Left cardiac atrium (tissue), 2 donors: Measurements from ENCODE around the gene IFT172. TPM values are rescaled to one million over a fixed set of nuclear protein-coding genes. Genes with fewer than 3 reads are reported as not detected.

Experiments
- total RNA-seq, 2 donors: library from RNA; stranded (reverse); fragmentation: NEBNext Ultra II Directional; extraction: Animal tissue kit (Norgen Biotek cat#: 25700); gene quantifications; one replicate each; pipeline ENCODE4 v1.2.1, GENCODE V29; 2021
- donor health status: DM: no; HTN: yes; CAD: no; lungs with severe emphysema.
- donor health status: DM: yes; HTN: yes; CAD: no.

IFT172 gene
- total RNA-seq, 2 donors from 2014 or later, result 19.0 to 20.5 TPM

Other genes with a start within 250 kb of the IFT172 start
- gene SLC30A3, start 226.7 kb downstream of the IFT172 start, total RNA-seq, result 1 to 10 TPM; 4.8 to 5.7 TPM
- gene DNAJC5G, start 214.3 kb downstream of the IFT172 start, total RNA-seq, result under 1 TPM; 0.41 to 0.71 TPM
- gene TRIM54, start 207.3 kb downstream of the IFT172 start, total RNA-seq, result 100 to 1,000 TPM in 1 of 2 donors, 10 to 100 TPM in 1; 92.1 to 105 TPM
- 1 to 10 TPM; 1.2 to 1.6 TPM for gene UCN, start 181.3 kb downstream of the IFT172 start, total RNA-seq
- gene MPV17, start 166.6 kb downstream of the IFT172 start, total RNA-seq, result 10 to 100 TPM; 52.7 to 60.9 TPM
- 10 to 100 TPM; 17.7 to 29.1 TPM for gene GTF3C2, start 133.0 kb downstream of the IFT172 start, total RNA-seq
- gene EIF2B4, start 119.4 kb downstream of the IFT172 start, total RNA-seq, result 10 to 100 TPM; 32.1 to 40.0 TPM
- gene SNX17, start 119.1 kb downstream of the IFT172 start, total RNA-seq, result 10 to 100 TPM; 61.4 to 74.3 TPM
- gene ZNF513, start 109.0 kb downstream of the IFT172 start, total RNA-seq, result 10 to 100 TPM in 1 of 2 donors, 1 to 10 TPM in 1; 9.4 to 11.9 TPM
- gene PPM1G, start 80.2 kb downstream of the IFT172 start, total RNA-seq, result 10 to 100 TPM; 35.2 to 42.1 TPM
- 10 to 100 TPM; 50.5 to 58.7 TPM for gene NRBP1, start 61.1 kb downstream of the IFT172 start, total RNA-seq
- gene KRTCAP3, start 47.4 kb downstream of the IFT172 start, total RNA-seq, result not detected
- 10 to 100 TPM; 16.5 to 32.5 TPM for gene FNDC4, start 5.5 kb upstream of the IFT172 start, total RNA-seq
- gene GCKR, start 7.1 kb upstream of the IFT172 start, total RNA-seq, result 1 to 10 TPM; 1.1 to 1.2 TPM
- gene ZNF512, start 93.3 kb upstream of the IFT172 start, total RNA-seq, result 10 to 100 TPM; 20.0 to 20.8 TPM
- gene CCDC121, start 139.3 kb upstream of the IFT172 start, total RNA-seq, result 1 to 10 TPM; 3.6 to 5.4 TPM
- gene GPN1, start 139.3 kb upstream of the IFT172 start, total RNA-seq, result 10 to 100 TPM; 19.7 to 20.6 TPM
- gene SUPT7L, start 173.9 kb upstream of the IFT172 start, total RNA-seq, result 10 to 100 TPM; 22.6 to 23.6 TPM
- gene SLC4A1AP, start 174.1 kb upstream of the IFT172 start, total RNA-seq, result 10 to 100 TPM; 16.5 to 20.7 TPM